HG03354 (cell line): Measurements from ENCODE around the gene UQCC3.

Source experiments
- ATAC-seq: cut with Tn5 transposase; IDR thresholded peaks from one replicate; pipeline ENCODE4 v1.9.1; 2021; ENCODE audit warnings: mild to moderate bottlenecking; ENCODE audit not compliant: unreplicated experiment, poor library complexity, severe bottlenecking

The UQCC3 gene

DNA sequence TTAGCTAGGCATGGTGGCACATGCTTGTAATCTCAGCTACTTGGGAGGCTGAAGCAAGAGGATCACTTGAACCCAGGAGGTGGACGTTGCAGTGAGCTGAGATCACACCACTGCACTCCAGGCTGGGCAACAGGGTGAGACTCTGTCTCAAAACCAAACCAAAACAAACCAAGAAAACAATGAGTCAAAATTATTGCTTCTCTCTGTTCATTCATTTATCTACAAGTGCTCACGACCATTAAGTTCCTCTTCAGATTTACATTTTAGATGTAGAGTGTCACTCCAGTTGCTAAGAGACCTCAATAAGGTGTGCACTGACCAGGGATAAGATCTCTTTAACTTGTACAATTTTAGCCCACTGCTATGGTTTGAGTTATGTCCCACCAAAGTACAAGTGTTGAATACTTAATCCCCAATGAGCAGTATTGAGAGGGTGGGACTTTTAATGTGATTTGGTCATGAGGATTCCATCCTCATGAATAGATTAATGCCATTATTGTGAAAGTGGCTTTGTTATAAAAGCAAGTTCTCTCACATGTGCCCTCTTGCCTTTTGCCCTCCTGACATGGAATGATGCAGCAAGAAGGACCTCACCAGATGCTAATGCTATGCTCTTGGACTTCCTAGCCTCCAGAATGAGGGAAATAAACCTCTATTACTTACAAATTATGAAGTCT, 48.0 kb downstream of the UQCC3 start:
- ATAC-seq, result no peak

DNA sequence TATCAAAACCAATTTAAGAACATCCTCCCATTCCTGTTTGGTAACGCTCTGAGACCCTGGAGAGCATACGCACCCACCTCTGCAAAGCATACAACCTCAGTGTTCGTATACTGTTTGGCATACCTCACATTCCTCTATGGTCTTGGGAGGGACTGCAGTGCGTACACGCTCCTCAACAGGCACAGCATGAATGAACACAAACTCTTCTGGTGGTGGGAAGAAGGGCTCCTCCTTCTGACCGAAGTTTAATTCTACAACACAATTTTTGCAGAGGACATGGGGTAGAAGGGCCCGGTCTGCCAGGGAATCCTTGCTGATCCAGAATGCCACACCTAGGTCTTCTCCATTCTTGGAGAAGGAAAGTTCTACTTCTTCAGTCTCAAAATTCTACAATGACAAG, 50.5 kb downstream of the UQCC3 start:
- ATAC-seq, result no peak
